Measurements from ENCODE around the gene EIF3K.

EIF3K gene

DNA sequence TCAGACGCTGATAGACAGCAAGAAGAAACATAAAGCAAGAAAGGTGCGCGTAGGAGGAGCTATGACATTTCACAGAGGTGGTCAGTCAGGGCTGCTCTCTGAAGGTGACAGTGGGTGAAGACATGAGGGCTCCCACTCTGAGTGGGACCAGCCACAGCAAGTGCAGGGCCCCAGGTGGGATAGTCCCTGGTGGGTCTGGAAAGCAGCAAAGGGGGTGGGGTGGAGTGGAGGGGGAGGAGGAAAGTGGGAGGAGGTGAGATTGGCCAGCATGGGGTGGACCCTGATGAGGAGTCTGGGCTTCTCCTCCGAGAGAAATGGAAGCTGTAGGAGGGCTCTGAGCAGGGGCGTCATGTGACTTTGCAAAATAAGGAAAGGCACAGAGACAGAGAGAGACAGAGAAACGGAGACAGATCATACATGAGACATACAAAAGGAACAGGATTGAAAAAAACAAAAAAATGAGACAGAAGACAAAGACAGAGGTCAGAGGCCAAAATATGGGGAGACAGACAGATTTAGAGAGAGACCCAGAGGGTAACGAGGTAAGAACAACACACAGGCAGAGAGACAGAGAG lies 3.9 kb upstream of the EIF3K start:
- H3K4me3 ChIP-seq (ENCODE audit: low read length), result no peak overlapping the region

DNA sequence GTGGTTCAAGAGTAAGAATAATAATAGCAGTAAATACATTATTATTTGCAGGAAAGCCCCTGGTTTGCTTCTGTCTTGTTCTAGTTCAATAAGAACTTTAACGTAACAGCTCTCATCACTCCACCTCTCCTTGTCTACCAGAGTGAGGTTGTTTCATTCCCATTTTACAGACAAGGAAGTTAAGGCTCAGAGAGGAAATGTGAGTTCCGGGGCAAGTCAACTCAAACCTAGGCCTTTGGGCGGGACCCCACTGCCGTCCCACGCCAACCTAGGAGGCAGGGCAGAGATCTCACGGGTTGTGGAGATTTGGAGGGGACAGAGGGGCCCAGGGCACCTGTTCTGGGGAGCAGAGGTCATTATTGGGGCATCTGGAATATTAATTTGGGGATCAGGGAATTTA lies 2.7 kb upstream of the EIF3K start:
- Histone ChIP-seq H3K4me1 (ENCODE audit: low read length) (peaks cover 16% of the 10 kb centered on the region), H3K4me2 (ENCODE audit: low read depth, low read length) (peak overlapping the region; percentile 95; the same call in 1 of the 2 replicates), H3K9ac (ENCODE audit: low read length) (no peak overlapping the region), H3K4me3 (ENCODE audit: low read length) (no peak overlapping the region), H3K79me2 (ENCODE audit: low read length) (peaks cover 51% of the 10 kb centered on the region), H3K9me3 (replicated peaks; ENCODE audit: insufficient read depth, low read length) (no peaks in the 10 kb centered on the region), H2AFZ (ENCODE audit: low read length) (no peak overlapping the region), H3K27ac (ENCODE audit: low read length) (no peak overlapping the region), H3K27me3 (replicated peaks; ENCODE audit: insufficient read depth, low read length) (no peaks in the 10 kb centered on the region), H3K36me3 (replicated peaks; ENCODE audit: insufficient read depth, low read length) (peaks cover 2% of the 10 kb centered on the region; the same call in 1 of the 2 replicates), H3K9me2 (replicated peaks; ENCODE audit: insufficient read depth, low read length) (no peaks in the 10 kb centered on the region), H4K20me1 (ENCODE audit: insufficient read depth, low read length) (no peaks in the 10 kb centered on the region), H3F3A (ENCODE audit: insufficient read depth, low read length) (peaks cover 13% of the 10 kb centered on the region)
- DNase-seq, result no peak
- TF ChIP-seq EZH2 (optimal IDR thresholded peaks at IDR 0.05; ENCODE audit: low read depth, low read length) (no peak), EZH2phosphoT487 (IDR thresholded peaks at IDR 0.05; ENCODE audit: low read length) (no peak)
- TF ChIP-seq, protein P1, sequence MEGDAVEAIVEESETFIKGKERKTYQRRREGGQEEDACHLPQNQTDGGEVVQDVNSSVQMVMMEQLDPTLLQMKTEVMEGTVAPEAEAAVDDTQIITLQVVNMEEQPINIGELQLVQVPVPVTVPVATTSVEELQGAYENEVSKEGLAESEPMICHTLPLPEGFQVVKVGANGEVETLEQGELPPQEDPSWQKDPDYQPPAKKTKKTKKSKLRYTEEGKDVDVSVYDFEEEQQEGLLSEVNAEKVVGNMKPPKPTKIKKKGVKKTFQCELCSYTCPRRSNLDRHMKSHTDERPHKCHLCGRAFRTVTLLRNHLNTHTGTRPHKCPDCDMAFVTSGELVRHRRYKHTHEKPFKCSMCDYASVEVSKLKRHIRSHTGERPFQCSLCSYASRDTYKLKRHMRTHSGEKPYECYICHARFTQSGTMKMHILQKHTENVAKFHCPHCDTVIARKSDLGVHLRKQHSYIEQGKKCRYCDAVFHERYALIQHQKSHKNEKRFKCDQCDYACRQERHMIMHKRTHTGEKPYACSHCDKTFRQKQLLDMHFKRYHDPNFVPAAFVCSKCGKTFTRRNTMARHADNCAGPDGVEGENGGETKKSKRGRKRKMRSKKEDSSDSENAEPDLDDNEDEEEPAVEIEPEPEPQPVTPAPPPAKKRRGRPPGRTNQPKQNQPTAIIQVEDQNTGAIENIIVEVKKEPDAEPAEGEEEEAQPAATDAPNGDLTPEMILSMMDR (IDR thresholded peaks at IDR 0.05; ENCODE audit: low read length), result no peak

More for the DNA sequence above, 3.9 kb upstream of the EIF3K start:
- Histone ChIP-seq H3K4me1 (ENCODE audit: low read length) (peaks cover 14% of the 10 kb centered on the region), H3K4me2 (ENCODE audit: low read depth, low read length) (no peak overlapping the region), H3K9me3 (replicated peaks; ENCODE audit: insufficient read depth, low read length) (no peaks in the 10 kb centered on the region), H3K27me3 (replicated peaks; ENCODE audit: insufficient read depth, low read length) (no peaks in the 10 kb centered on the region), H3K79me2 (ENCODE audit: low read length) (peaks cover 39% of the 10 kb centered on the region), H3F3A (ENCODE audit: insufficient read depth, low read length) (peaks cover 13% of the 10 kb centered on the region), H4K20me1 (ENCODE audit: insufficient read depth, low read length) (no peaks in the 10 kb centered on the region), H3K9ac (ENCODE audit: low read length) (no peak overlapping the region), H2AFZ (ENCODE audit: low read length) (no peak overlapping the region), H3K27ac (ENCODE audit: low read length) (no peak overlapping the region), H3K36me3 (replicated peaks; ENCODE audit: insufficient read depth, low read length) (no peaks in the 10 kb centered on the region), H3K9me2 (replicated peaks; ENCODE audit: insufficient read depth, low read length) (no peaks in the 10 kb centered on the region)
- TF ChIP-seq EZH2phosphoT487 (IDR thresholded peaks at IDR 0.05; ENCODE audit: low read length), result no peak
- TF ChIP-seq EZH2 (optimal IDR thresholded peaks at IDR 0.05; ENCODE audit: low read depth, low read length), result no peak
- TF ChIP-seq, protein P1 (IDR thresholded peaks at IDR 0.05; ENCODE audit: low read length), result no peak
- DNase-seq, result no peak

DNA sequence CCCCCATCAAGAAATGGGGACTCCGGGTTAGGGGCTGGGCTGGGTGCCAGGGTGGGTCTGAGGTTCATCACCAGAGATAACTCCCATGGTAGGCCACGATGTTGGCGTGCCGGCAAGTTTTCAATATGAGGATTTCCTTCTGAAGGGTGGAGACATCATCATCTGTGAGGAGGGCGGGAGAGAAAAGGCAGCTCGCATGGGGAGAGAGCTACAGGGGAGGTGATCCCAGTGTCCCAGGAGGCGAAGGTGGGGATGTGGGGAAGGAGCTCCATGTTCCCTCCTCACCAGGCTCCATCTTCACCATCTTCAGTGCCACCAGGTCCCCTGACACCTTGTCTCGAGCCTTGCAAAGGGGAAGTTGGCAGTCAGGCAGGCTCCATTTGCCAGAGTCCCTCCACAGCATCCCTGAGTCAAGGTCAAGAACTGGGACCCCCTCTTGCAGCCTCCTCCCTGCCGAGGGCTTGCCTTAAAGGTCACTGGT lies 1.7 kb upstream of the EIF3K start:
- H3K9me3 ChIP-seq (replicated peaks; ENCODE audit: insufficient read depth, low read length), result no peaks in the 10 kb centered on the region
- peak; percentile 7 for DNase-seq
- H4K20me1 ChIP-seq (ENCODE audit: insufficient read depth, low read length), result no peaks in the 10 kb centered on the region
- peak overlapping the region; percentile 79; the same call in 1 of the 2 replicates for H3K27ac ChIP-seq (ENCODE audit: low read length)
- H3K4me2 ChIP-seq (ENCODE audit: low read depth, low read length), result peak overlapping the region; percentile 95
- H3K4me1 ChIP-seq (ENCODE audit: low read length), result peaks cover 16% of the 10 kb centered on the region
- no peak for TF ChIP-seq EZH2 (optimal IDR thresholded peaks at IDR 0.05; ENCODE audit: low read depth, low read length)
- TF ChIP-seq EZH2phosphoT487 (IDR thresholded peaks at IDR 0.05; ENCODE audit: low read length), result no peak
- TF ChIP-seq, protein P1 (IDR thresholded peaks at IDR 0.05; ENCODE audit: low read length), result no peak
- peaks cover 61% of the 10 kb centered on the region for H3K79me2 ChIP-seq (ENCODE audit: low read length)
- H3F3A ChIP-seq (ENCODE audit: insufficient read depth, low read length), result peaks cover 13% of the 10 kb centered on the region
- H2AFZ ChIP-seq (ENCODE audit: low read length), result peak overlapping the region; percentile 83
- no peaks in the 10 kb centered on the region for H3K27me3 ChIP-seq (replicated peaks; ENCODE audit: insufficient read depth, low read length)
- H3K4me3 ChIP-seq (ENCODE audit: low read length), result peak overlapping the region; percentile 94
- H3K36me3 ChIP-seq (replicated peaks; ENCODE audit: insufficient read depth, low read length), result peaks cover 8% of the 10 kb centered on the region
- peak overlapping the region; percentile 74 for H3K9ac ChIP-seq (ENCODE audit: low read length)
- H3K9me2 ChIP-seq (replicated peaks; ENCODE audit: insufficient read depth, low read length), result no peaks in the 10 kb centered on the region
